ENCODE data around the gene LNX1.

- TF ChIP-seq, protein P1, sequence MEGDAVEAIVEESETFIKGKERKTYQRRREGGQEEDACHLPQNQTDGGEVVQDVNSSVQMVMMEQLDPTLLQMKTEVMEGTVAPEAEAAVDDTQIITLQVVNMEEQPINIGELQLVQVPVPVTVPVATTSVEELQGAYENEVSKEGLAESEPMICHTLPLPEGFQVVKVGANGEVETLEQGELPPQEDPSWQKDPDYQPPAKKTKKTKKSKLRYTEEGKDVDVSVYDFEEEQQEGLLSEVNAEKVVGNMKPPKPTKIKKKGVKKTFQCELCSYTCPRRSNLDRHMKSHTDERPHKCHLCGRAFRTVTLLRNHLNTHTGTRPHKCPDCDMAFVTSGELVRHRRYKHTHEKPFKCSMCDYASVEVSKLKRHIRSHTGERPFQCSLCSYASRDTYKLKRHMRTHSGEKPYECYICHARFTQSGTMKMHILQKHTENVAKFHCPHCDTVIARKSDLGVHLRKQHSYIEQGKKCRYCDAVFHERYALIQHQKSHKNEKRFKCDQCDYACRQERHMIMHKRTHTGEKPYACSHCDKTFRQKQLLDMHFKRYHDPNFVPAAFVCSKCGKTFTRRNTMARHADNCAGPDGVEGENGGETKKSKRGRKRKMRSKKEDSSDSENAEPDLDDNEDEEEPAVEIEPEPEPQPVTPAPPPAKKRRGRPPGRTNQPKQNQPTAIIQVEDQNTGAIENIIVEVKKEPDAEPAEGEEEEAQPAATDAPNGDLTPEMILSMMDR (conservative IDR thresholded peaks at IDR 0.05; ENCODE audit: low read length), result no peak
- TF ChIP-seq EZH2phosphoT487 (IDR thresholded peaks at IDR 0.05; ENCODE audit: borderline replicate concordance, low read depth, low read length), result no peak
Measured at GRCh38 chr4:53592686-53593501, 1.6 kb upstream of the LNX1 start.

All from OCI-LY7 (cell line).